ENCODE data around the gene ZNF839. TPM values are rescaled to one million over a fixed set of nuclear protein-coding genes. Genes with fewer than 3 reads are reported as not detected.
A peak's percentile ranks its signal among the peaks of the same experiment; 100 is the strongest.

The ZNF839 gene
- total RNA-seq, 1 donor from 2014 or later: 10.2 TPM

GRCh38 chr14:102363182-102363943, 43.8 kb downstream of the ZNF839 start:
- intact Hi-C loops (cut with DNase I): loop anchor here (5.0 kb wide), 1 partner anchor 41 kb away; no protein-coding TSS in a partner anchor
- DNase-seq (ENCODE audit: low spot score): peak; percentile 78

GRCh38 chr14:102370305-102370809, 50.8 kb downstream of the ZNF839 start:
- intact Hi-C loops (cut with DNase I): no loop called here
- peak; percentile 79 for DNase-seq (ENCODE audit: low spot score)

- intact Hi-C loops (cut with DNase I): no loop called here
- DNase-seq (ENCODE audit: low spot score): no peak
Measured at GRCh38 chr14:102371361-102371760, 51.8 kb downstream of the ZNF839 start.

GRCh38 chr14:102373110-102373509, 53.6 kb downstream of the ZNF839 start:
- no peak for DNase-seq (ENCODE audit: low spot score)
- intact Hi-C loops (cut with DNase I): no loop called here

GRCh38 chr14:102374264-102374663, 54.7 kb downstream of the ZNF839 start:
- intact Hi-C loops (cut with DNase I): no loop called here
- DNase-seq (ENCODE audit: low spot score): no peak

GRCh38 chr14:102375119-102375518, 55.6 kb downstream of the ZNF839 start:
- DNase-seq (ENCODE audit: low spot score): no peak
- intact Hi-C loops (cut with DNase I): no loop called here

GRCh38 chr14:102377696-102378095, 58.1 kb downstream of the ZNF839 start:
- intact Hi-C loops (cut with DNase I): no loop called here
- DNase-seq (ENCODE audit: low spot score): no peak

GRCh38 chr14:102378830-102379229, 59.3 kb downstream of the ZNF839 start:
- intact Hi-C loops (cut with DNase I): no loop called here
- DNase-seq (ENCODE audit: low spot score): no peak

- DNase-seq (ENCODE audit: low spot score): no peak
Measured at GRCh38 chr14:102387086-102387485, 67.5 kb downstream of the ZNF839 start.

GRCh38 chr14:102389246-102389645, 69.7 kb downstream of the ZNF839 start:
- intact Hi-C loops (cut with DNase I): no loop called here
- DNase-seq (ENCODE audit: low spot score): no peak

More at GRCh38 chr14:102387086-102387485, 67.5 kb downstream of the ZNF839 start:
- intact Hi-C loops (cut with DNase I): no loop called here

GRCh38 chr14:102390064-102390855, 70.7 kb downstream of the ZNF839 start:
- no peak for DNase-seq (ENCODE audit: low spot score)

More at GRCh38 chr14:102390064-102390855, 70.7 kb downstream of the ZNF839 start:
- intact Hi-C loops (cut with DNase I): no loop called here

Other genes starting within 250 kb of the ZNF839 start
- gene HSP90AA1, start 232.7 kb upstream of the ZNF839 start, total RNA-seq: 475 TPM
- 21.9 TPM for gene WDR20, start 179.8 kb upstream of the ZNF839 start, total RNA-seq
- gene MOK, start 14.6 kb upstream of the ZNF839 start, total RNA-seq: 9.5 TPM
- gene CINP, start 43.1 kb downstream of the ZNF839 start, total RNA-seq: 24.5 TPM
- 28.0 TPM for gene TECPR2, start 43.2 kb downstream of the ZNF839 start, total RNA-seq
- gene ANKRD9, start 190.0 kb downstream of the ZNF839 start, total RNA-seq: 137 TPM

All from cardiac septum (tissue), 1 donor.